Nucleus accumbens (tissue), 56 donors: ENCODE results near the gene DAZL.

Experiments
- DNase-seq, 56 donors: peaks; one replicate each; lab custom pipeline; 2025; lab: John Stamatoyannopoulos, UW

The DAZL gene

DNA sequence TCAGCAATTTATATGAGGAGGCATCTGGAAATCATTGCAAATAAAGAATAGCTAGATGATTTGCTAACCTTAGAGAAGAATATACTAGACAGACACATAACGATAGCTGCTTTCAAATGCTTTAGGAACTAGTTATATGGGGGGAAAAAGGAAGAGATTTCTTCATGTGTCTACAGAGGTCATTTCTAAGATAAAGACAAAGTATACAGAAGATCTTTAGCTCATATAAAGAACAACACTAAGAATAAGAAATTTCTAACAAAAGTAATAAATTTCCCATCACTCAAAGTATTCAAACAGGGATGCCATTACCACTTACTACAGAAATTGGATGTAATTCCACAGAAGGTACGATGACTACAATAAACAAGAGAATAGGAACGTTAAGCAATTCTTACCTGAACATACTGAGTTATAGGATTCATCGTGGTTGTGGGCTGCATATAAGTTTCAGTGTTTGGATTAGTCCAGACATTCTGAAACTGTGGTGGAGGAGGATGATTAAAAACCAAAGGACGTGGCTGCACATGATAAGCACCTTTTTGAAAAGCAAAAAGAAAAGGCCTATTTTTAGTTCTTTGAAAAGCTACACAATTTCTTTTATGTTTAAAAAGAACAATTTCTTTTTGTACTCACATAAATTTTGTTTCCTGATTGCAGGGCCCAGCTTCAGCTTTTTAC, 8.7 kb downstream of the DAZL start:
- DNase-seq: no peak

DNA sequence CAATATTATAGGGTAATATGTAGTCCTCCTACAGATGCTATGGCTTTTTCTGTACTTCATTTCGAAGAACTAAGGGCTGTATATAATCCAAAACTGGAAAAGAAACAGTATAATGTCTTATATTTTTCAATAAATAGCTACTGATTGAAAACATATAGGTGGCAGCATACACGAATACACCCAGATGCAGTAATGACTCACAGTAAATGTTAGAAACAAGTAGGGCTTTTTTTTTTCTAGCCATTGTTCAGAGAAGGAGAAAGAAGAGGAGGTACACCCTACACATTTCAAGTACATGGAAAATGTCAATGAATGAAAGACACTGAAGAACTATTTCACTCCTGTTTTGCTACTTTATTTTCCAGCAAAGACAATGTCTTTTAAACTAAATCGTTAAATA, 9.4 kb downstream of the DAZL start:
- DNase-seq: no peak

DNA sequence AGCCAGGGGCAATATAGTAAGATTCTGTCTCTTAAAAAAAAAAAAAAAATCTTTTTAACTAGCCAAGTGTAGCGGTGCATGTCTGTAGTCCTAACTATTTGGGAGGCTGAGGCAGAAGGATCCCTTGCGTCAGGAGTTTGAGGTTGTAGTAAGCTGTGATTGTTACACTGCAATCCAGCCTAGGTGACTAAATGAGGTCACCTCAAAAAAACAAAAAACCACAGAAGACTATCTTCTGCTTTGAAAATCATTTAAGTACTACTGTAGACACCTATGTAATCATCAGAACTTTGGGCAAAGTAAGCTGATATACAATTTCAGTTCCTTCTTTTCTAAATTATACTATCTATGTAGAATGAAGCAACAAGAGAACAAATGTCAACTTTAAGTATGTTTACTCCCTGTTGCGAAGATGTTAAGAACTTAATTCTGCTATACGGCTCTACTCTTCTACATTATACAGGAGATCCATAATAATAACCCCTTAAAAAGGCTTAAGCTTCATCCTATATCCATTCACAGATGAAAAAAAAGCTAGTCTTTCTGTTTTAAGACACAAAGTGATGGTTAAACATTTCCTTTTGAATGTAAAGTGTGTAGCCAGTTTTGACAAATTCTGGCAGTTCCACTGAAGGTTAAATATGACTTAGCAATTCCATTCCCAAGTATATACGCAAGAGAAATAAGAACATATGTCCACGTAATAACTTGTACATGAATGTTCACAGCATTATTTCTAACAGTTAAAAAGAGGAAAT, 15.2 kb downstream of the DAZL start:
- DNase-seq: no peak

DNA sequence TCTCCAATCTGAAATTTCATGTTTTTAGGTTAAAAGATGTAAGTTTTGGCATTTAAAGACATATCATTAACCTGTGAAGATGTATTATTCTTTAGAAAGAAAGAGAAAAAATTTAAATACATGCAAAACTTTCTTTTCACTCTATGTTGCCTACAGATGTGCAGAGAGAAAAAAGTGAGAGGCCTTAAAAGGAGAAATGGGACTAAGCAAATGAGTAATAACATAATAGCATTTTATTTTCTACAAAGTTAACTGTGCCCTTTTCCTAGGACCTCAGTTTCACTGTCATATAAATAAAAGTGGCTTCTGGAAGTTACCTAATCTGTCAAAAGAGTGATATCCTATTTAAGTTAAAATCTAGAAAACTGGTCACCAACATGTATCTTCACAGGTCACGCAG, 16.1 kb downstream of the DAZL start:
- DNase-seq: no peak

DNA sequence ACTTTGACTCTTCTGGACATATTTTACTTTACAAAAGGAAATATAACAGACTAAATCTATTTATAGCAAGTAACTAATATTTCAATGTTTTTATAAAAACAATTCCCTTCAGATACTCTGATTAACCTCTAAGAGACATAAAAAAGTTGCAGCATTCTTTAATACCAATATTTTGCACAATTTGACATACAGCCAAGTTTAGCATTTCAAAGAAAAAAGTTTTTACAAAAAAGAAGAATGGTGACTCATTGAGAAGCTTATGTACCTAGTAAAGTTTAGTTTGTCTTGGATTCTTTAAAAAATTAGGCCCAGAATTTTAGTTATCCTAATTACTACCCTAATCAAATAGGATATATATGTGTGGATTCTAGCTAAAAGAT, 17.6 kb downstream of the DAZL start:
- DNase-seq: no peak

DNA sequence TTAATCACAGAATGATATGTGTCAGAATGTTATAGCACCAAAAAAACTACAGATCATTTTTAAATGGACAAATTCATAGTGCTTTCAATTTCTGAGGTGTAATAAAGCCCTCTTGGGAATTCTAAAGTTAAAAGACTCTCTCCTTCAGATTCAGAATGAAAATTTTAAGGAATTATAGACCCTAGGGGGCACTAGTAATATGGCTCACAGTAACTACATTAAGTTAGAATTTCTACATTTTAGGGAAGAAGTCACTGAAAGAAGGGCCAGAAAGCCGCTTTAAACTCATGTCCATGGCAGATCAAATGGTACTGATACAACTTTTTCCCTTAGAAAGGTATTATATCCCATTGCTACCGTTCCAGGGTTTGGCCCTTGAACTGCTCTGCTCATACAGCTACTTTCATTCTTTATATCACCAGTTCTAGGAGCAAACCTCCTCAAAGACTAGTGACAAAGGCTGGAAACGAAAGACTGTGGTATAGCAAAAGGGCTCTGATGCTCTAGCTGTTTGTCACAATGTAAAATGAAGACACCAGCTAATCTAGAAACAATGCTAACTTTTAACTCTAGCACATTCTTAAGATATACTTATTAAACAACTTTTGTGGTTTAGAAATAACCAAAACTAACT, 18.1 kb downstream of the DAZL start:
- DNase-seq: no peak

DNA sequence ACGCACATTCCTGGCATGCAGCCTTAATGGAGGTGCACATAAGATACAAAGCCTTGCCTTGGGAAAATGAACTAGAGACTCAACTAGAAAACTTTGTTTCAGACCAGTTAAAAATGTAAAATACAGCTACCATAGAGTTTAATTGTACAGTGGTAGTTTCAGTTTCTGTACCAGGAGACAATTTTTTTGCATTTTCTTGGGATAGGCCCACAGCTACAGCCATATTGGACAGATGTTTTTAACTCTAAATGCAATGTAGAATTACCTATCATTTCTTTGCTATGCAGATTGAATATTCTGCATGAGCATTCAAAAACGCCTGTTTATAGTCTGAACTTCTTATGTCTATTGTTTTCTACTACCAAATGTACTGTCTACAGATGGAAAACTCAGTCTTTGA, 20.3 kb downstream of the DAZL start:
- DNase-seq: no peak

DNA sequence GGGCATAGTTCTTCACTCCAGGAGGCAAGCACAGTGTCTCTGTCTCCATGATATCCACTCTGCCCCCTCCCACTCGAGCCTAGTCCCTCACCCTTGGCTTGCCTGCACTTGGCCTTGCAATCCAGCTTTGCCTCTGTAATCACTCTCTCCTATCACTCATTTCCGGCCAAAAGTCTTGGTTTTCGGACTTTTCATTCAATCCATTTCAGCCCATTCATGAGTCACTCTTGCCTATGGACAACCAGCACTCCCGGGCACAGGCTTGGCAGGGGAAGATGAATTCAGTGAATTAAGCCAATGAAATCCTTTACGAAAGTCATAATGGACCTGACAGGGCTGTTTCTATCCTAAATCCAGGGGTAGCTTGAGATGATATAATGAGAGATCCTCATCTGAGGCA, 21.7 kb downstream of the DAZL start:
- no peak for DNase-seq

DNA sequence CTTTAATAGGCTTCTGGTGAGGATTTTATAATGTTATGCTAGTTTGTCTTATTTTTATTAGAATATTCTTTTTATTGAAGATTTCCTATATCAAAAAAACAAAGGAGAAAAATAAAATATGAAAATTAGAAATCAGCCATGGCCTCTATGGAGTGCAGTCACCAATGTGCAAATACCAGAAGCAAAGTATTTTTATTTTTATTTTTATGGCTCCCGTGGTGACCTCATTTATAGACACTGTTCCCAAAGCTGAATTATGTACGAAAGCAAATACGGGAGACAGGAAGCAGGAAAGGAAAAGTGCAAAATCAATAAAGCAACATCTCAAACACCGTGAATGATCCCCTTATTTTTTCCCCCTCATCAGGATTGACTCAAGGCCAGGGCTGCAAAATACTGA, 35.1 kb downstream of the DAZL start:
- DNase-seq: no peak

DNA sequence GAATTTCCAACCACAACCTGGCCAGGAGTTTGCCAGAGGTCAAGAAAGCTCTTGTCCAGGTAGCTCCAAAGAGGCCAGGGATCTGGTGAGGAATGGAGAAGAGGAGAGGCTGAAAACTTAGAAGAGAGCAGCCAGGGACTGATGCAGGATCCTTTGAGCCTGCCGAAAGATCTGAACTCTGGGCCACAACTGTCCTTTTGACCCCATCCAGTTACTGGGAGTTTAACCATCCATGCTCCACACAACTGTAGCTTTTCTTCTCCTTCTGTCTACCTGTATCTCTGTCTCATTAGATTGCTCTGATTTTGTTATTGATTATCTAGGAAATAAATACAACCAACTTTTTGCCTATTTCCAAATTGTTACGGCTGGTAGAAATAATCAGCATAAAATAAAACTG, 36.7 kb downstream of the DAZL start:
- DNase-seq: no peak

DNA sequence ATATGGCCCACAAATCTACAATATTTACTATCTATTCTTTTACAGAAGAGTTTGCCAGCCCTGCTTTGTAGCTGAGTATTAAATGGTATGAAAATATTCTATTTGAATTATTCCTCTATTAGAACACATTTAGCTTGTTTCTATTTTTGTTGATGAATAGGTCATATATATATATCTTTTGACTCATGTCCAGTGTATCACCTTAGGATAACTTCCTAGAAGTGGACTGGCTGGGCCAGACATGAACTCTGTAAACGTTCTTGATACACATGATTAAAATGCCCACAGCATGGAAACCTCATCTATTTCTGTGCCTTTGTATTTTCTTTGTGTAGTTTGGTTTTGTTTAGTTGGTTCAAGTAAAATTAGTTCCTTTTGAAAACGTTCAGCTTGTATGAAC, 37.1 kb downstream of the DAZL start:
- DNase-seq: no peak

DNA sequence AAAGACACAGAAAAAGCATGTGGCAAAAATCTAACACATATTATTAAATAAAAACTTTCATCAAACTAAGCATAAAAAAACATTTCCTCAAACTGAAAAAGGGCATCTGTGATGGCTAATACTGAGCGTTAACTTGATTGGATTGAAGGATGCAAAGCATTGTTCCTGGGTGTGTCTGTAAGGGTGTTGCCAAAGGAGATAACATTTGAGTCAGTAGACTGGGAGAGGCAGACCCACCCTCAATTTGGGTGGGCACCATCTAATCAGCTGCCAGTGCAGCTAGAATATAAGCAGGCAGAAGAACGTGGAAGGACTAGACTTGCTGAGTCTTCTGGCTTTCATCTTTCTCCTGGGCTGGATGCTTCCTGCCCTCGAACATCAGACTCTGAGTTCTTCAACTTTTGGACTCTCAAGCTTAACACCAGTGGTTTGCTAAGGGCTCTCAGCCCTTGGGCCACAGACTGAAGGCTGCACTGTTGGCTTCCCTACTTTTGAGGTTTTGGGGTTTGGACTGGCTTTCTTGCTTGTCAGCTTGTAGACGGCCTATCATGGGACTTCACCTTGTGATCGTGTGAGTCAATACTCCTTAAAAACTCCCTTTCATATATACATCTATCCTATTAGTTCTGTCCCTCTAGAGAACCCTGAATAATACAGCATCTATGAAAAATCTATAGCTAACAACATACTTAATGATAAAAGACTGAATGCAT, 45.4 kb downstream of the DAZL start:
- no peak for DNase-seq

DNA sequence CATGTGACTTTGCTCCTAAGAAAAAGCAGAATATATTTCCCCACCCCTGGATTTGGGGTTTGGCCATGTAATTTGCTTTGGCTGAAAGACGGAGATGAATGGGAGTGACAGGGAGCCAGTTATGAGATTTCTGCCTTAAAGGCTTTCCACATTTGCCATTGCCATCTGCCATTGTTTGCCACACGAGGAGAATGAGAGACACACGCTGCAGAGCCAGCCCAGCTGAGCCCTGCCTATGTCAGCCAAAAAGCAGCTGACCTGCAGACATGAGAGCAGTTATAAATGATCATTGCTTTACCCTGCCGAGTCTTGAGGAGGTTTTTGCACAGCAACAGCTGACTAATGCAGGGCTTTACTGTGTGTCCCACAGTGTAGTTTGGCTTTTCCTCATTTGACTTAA, 51.1 kb downstream of the DAZL start:
- no peak for DNase-seq

DNA sequence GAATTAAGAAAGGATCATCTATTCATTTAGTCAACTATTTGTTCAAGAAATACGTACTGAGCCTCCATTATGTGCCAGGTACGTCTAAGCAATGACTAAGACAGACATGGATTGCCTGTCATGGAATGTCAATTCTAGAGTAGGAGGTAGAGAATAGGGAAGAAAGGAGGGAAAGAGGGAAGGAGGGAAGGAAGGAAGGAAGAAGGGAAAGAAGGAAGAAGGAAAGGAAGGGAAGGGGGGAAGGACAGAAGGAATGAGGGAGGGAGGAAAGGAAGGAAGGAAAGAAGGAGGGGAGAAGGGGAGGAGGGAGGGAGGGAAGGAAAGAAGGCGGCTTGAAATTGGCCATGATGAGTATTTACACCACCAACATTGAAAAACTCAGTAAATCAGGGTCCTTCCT, 52.5 kb downstream of the DAZL start:
- DNase-seq: no peak

DNA sequence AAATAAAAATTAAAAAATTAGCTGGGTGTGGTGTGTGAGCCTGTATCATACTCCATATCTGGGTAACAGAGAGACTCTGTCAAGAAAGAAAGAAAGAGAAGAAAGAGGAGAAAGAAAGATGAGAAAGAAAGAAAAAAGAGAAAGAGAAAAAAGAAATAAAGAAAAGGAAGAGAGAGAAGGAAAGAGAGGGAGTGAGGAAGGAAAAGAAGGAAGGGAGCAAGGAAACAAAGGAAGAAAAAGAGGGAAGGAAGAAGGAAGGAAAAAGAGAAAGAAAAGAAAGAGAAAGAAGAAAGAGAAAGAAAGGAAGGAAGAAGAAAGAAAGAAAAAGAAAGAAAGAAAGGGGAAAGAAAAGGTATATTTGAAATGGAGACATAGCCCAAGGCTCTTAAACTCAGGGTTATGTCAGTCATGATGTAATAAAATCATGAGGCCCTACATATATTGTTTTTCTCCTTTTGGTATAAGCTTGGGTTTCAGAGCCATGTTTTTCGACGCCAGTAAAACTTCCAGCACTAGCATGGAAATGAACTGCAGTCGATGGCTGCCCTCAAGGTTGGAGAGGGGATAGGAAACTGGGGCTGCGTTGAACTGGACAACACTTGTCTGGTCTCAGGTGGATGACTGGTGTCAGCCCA, 53.8 kb downstream of the DAZL start:
- DNase-seq: no peak

DNA sequence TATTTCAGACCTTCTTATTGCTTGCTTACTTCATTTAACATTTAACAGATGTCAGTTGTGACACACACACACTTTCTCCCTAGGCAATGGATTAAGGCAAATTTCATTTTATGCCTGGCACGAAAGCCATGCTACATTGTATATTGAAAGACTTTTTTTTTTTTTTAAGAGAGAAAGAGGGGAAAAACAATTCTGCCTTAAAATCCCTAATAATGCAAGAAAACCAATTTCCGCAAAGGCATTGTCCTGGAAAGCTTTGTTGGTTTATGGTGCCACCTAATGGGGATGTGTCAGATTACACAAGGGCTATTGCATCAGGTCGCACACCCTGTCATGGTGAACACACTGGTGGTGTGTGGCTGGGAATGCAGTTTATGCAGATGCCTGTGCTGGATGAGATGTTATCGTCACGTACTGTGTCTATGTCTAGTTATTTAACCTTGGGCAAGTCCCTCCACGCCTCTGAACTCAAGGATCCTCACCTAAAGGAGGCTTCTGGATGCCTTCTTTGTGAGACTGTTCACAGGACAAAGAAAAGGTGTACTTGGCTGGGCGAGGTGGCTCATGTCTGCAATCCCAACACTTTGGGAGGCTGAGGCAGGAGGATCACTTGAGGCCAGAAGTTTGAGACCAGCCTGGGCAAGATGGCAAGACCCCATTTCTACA, 54.4 kb downstream of the DAZL start:
- peak in 50 of 56 donors; percentile 3 to 81 (median 26) for DNase-seq

DNA sequence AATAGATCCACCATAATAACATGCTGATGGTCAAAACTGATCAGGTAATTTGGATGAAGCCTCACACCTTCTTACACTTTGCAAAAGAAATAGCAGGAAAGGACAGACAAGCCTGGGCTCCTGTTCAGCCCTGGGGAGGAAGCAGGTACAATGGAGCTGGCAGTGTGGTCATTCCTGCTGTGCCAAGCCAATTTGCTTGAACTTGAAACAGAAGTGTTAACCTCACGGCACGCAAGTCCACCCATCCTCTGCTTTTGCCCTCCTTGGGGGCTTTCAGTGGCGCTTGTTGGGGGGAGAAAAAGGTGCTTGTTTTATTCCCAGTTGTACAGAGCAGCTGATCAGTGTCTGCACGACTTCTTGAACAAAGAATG, 54.9 kb downstream of the DAZL start:
- DNase-seq: peak in 1 of 56 donors; percentile 5

DNA sequence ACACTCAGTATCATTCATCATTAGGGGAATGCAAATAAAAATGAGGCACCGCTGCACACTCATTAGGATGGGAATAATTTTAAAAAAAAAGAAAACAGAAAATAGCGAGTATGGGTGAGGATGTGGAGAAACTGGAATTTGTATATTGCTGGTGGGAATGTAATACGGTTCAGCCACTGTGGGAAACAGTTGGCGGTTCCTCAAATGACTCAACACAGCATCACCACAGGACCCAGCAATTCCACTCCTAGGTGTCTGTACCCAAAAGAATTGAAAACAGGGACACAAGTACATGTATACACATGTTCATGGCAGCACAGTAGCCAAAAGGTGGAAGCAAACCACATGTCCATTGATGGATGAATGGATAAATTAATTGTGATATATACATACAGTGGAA, 56.5 kb downstream of the DAZL start:
- DNase-seq: no peak

DNA sequence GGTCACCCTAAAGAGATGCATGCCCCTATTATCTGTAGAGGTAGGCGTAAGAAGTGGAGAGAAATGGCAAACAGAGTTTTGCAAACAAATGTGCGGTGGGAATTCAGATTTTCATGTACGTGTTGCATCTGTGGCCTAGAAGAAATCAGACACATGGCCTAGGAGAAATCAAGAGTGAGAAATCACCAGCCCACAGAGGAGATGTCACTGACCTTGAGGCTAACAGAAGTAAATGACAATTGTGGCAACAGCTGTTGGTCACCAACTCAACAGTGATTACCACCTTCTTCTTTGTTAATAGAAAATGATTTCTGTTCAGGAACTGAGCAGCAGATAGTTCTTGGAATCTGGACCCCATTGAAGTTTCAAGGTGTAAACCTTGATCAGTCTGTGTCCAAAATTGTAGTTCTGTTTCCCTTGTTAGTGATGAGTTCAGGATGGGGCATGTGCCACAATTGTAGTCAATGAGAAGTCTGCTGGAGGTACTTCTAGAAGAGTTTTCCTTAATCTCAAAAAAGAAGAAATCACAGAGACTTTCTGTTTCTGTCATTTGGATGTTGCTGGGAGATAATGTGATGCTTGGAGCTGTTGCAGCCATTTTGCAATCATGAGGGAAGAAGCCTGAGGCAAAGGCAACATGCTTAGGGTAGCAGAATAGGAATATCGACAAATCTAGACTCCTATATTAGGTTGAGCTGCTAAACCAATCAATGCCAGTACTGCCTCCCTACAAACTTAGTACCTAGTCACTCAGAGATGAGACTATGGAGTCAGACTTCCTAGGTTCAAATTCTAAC, 57.5 kb downstream of the DAZL start:
- DNase-seq: no peak
